B cell (primary cell): Measurements from ENCODE around the gene ANKMY2.

Source experiments
- CTCF ChIP-seq: fragments of 200-600 bp; IDR thresholded peaks from one replicate; pipeline ENCODE4 v1.8.0; 2022; ENCODE audit warnings: antibody characterized with exemption, mild to moderate bottlenecking
- EZH2 ChIP-seq: IDR thresholded peaks from 2 replicates; pipeline ENCODE4 v1.6.1; 2012; ENCODE audit warnings: borderline replicate concordance, low read depth, mild to moderate bottlenecking, moderate library complexity, low read length; ENCODE audit not compliant: insufficient read depth, poor library complexity, severe bottlenecking

GRCh38 chr7:16627236-16627635, 18.3 kb downstream of the ANKMY2 start:
- TF ChIP-seq CTCF (no peak), EZH2 (no peak)
